SU-DHL-6 (cell line): ENCODE results near the gene CD244.

Experiments used
- H2AFZ ChIP-seq: fragments of 200-600 bp; sonication (generic); 2 replicates; pipeline ENCODE4 v1.6.1; 2014; ENCODE audit warnings: low read depth, mild to moderate bottlenecking, moderate library complexity, mixed read lengths, antibody characterized with exemption, low read length; ENCODE audit not compliant: severe bottlenecking
- H3F3A ChIP-seq: fragments of 200-600 bp; shearing (Covaris generic); 2 replicates; pipeline ENCODE4 v1.6.0; 2016; ENCODE audit warnings: antibody characterized with exemption, mild to moderate bottlenecking; ENCODE audit not compliant: insufficient read depth
- H3K27ac ChIP-seq: fragments of 200-600 bp; sonication (generic); 2 replicates; pipeline ENCODE4 v1.5.1; 2016; ENCODE audit warnings: low read depth, mild to moderate bottlenecking, low read length, moderate library complexity, mixed read lengths
- H3K27me3 ChIP-seq: fragments of 200-600 bp; sonication (generic), shearing (Covaris generic); 2 replicates; pipeline ENCODE4 v1.6.0; 2014; ENCODE audit warnings: mild to moderate bottlenecking, low read length
- H3K36me3 ChIP-seq: fragments of 200-600 bp; sonication (generic); 2 replicates; pipeline ENCODE4 v1.6.1; 2014; ENCODE audit warnings: mild to moderate bottlenecking, low read length, mixed read lengths
- H3K4me2 ChIP-seq: fragments of 300-600, 200-600 bp; shearing (Covaris generic), sonication (generic); 2 replicates; pipeline ENCODE4 v1.6.0; 2014; ENCODE audit warnings: low read length, low read depth, mild to moderate bottlenecking; ENCODE audit not compliant: poor library complexity, severe bottlenecking
- H3K4me3 ChIP-seq: fragments of 200-600 bp; sonication (generic); 2 replicates; pipeline ENCODE4 v1.5.1; 2014; ENCODE audit warnings: antibody characterized with exemption, low read length, mild to moderate bottlenecking, mixed read lengths; ENCODE audit not compliant: insufficient read depth, poor library complexity, severe bottlenecking
- H3K79me2 ChIP-seq: fragments of 200-600 bp; sonication (generic); 2 replicates; pipeline ENCODE4 v1.6.1; 2014; ENCODE audit warnings: mild to moderate bottlenecking, low read length, moderate library complexity; ENCODE audit not compliant: insufficient read depth
- H3K9ac ChIP-seq: fragments of 200-600 bp; sonication (generic); 2 replicates; pipeline ENCODE4 v1.7.0; 2014; ENCODE audit warnings: mild to moderate bottlenecking, low read length
- H3K9me2 ChIP-seq: fragments of 200-600 bp; sonication (generic); replicated peaks from 2 replicates; pipeline ENCODE4 v1.6.1; 2014; ENCODE audit warnings: low read length; ENCODE audit not compliant: insufficient read depth
- H3K9me3 ChIP-seq: fragments of 200-600 bp; sonication (generic); 2 replicates; pipeline ENCODE4 v1.6.1; 2014; ENCODE audit warnings: low read length, mixed read lengths; ENCODE audit not compliant: insufficient read depth
- H4K20me1 ChIP-seq: fragments of 200-600 bp; sonication (generic); 2 replicates; pipeline ENCODE4 v1.6.1; 2014; ENCODE audit warnings: low read depth, mild to moderate bottlenecking, antibody characterized with exemption, low read length, moderate library complexity, mixed read lengths
- CTCF ChIP-seq: fragments of 200-600 bp; sonication (generic); IDR thresholded peaks from one replicate; pipeline ENCODE4 v1.5.1; 2017; ENCODE audit warnings: antibody characterized with exemption, mild to moderate bottlenecking, low read length, moderate library complexity; ENCODE audit not compliant: insufficient read depth, poor library complexity, severe bottlenecking
- EZH2phosphoT487 ChIP-seq: fragments of 200-600 bp; sonication (generic), shearing (Covaris generic); conservative IDR thresholded peaks from 2 replicates; pipeline ENCODE4 v1.6.1; 2018; ENCODE audit warnings: mild to moderate bottlenecking, antibody characterized with exemption, low read length, moderate library complexity, mixed read lengths

Gene CD244

GRCh38 chr1:160801836-160802580 lies 60.7 kb downstream of the CD244 start:
- Histone ChIP-seq H3K36me3 (0 out of 2 replicates have a peak, but pooled peaks cover 2% of the 10 kb centered on the region), H3F3A (no peaks in the 10 kb centered on the region), H3K27me3 (no peaks in the 10 kb centered on the region), H3K27ac (no peak overlapping the region), H3K9ac (no peak overlapping the region), H3K79me2 (no peaks in the 10 kb centered on the region), H3K9me2 (no peaks in the 10 kb centered on the region), H2AFZ (no peak overlapping the region), H3K4me3 (no peak overlapping the region), H3K9me3 (no peaks in the 10 kb centered on the region), H4K20me1 (no peaks in the 10 kb centered on the region), H3K4me2 (no peak overlapping the region)
- no peak for TF ChIP-seq CTCF
- TF ChIP-seq EZH2phosphoT487 = no peak

- Histone ChIP-seq H3K9me3 (no peaks in the 10 kb centered on the region), H3K79me2 (no peaks in the 10 kb centered on the region), H3K9me2 (no peaks in the 10 kb centered on the region), H3K27ac (no peak overlapping the region), H3K27me3 (no peaks in the 10 kb centered on the region), H2AFZ (no peak overlapping the region), H3K36me3 (no peaks in the 10 kb centered on the region), H3K9ac (no peak overlapping the region), H4K20me1 (no peaks in the 10 kb centered on the region), H3K4me3 (no peak overlapping the region), H3F3A (no peaks in the 10 kb centered on the region), H3K4me2 (no peak overlapping the region)
- no peak for TF ChIP-seq CTCF
- TF ChIP-seq EZH2phosphoT487 = no peak
Observed at GRCh38 chr1:160800645-160801408, 61.9 kb downstream of the CD244 start.

GRCh38 chr1:160800142-160800541 lies 62.5 kb downstream of the CD244 start:
- H4K20me1 ChIP-seq = no peaks in the 10 kb centered on the region
- no peaks in the 10 kb centered on the region for H3K27me3 ChIP-seq
- no peaks in the 10 kb centered on the region for H3K9me3 ChIP-seq
- no peak overlapping the region for H3K9ac ChIP-seq
- H3K4me2 ChIP-seq = no peak overlapping the region
- no peaks in the 10 kb centered on the region for H3K36me3 ChIP-seq
- H3K27ac ChIP-seq = no peak overlapping the region
- TF ChIP-seq EZH2phosphoT487 (no peak), CTCF (no peak)
- H3F3A ChIP-seq = no peaks in the 10 kb centered on the region
- no peaks in the 10 kb centered on the region for H3K9me2 ChIP-seq
- H3K79me2 ChIP-seq = no peaks in the 10 kb centered on the region
- H3K4me3 ChIP-seq = no peak overlapping the region
- H2AFZ ChIP-seq = no peak overlapping the region
